Measurements from ENCODE around the gene KIF5A. TPM values are rescaled to one million over a fixed set of nuclear protein-coding genes. Genes with fewer than 3 reads are reported as not detected.

KIF5A gene
- total RNA-seq, 4 donors from 2014 or later: 0.15 to 0.22 (median 0.19) TPM; not detected in 1

GRCh38 chr12:57533108-57533507, 16.7 kb upstream of the KIF5A start:
- no peak for DNase-seq
- H3K27me3 ChIP-seq: no peaks in the 10 kb centered on the region
- H3K9me3 ChIP-seq: no peaks in the 10 kb centered on the region
- peaks cover 20 to 98% (median 65%) of the 10 kb centered on the region in 3 donors for H3K36me3 ChIP-seq
- intact Hi-C loops (cut with DNase I): no loop called here
- H3K4me1 ChIP-seq: no peaks in the 10 kb centered on the region
- H3K4me3 ChIP-seq: no peak overlapping the region
- H3K27ac ChIP-seq: no peak overlapping the region
- TF ChIP-seq CTCF (IDR thresholded peaks at IDR 0.05): no peak
- no peak for TF ChIP-seq POLR2A (IDR thresholded peaks at IDR 0.05)
- WGBS, 2 donors: 90 to 92% methylated on average over 4 to 8 of the region's 8 CpGs

- Histone ChIP-seq H3K4me1 (no peaks in the 10 kb centered on the region), H3K9me3 (no peaks in the 10 kb centered on the region), H3K36me3 (peaks cover 16 to 98% (median 65%) of the 10 kb centered on the region in 3 donors), H3K27me3 (no peaks in the 10 kb centered on the region), H3K27ac (no peak overlapping the region), H3K4me3 (no peak overlapping the region)
- TF ChIP-seq POLR2A (IDR thresholded peaks at IDR 0.05) (no peak), CTCF (IDR thresholded peaks at IDR 0.05) (no peak)
- 89 to 91% methylated on average over 2 to 5 of the region's 5 CpGs for WGBS, 2 donors
- no peak for DNase-seq
- intact Hi-C loops (cut with DNase I): no loop called here
Observed at GRCh38 chr12:57534250-57534649, 15.6 kb upstream of the KIF5A start.

- 90 to 98% methylated on average over 3 of the region's 3 CpGs for WGBS, 2 donors
- intact Hi-C loops (cut with DNase I): no loop called here
- Histone ChIP-seq H3K27me3 (no peaks in the 10 kb centered on the region), H3K4me1 (no peaks in the 10 kb centered on the region), H3K27ac (no peak overlapping the region), H3K4me3 (no peak overlapping the region), H3K36me3 (peaks cover 16 to 98% (median 67%) of the 10 kb centered on the region in 3 donors), H3K9me3 (no peaks in the 10 kb centered on the region)
- no peak for DNase-seq
- TF ChIP-seq CTCF (IDR thresholded peaks at IDR 0.05) (no peak), POLR2A (IDR thresholded peaks at IDR 0.05) (no peak)
Observed at GRCh38 chr12:57534991-57535543, 14.8 kb upstream of the KIF5A start.

GRCh38 chr12:57535764-57536596, 13.9 kb upstream of the KIF5A start:
- Histone ChIP-seq H3K4me1 (peaks cover 0 to under 1% (median 0%) of the 10 kb centered on the region in 3 donors), H3K27me3 (no peaks in the 10 kb centered on the region), H3K36me3 (peaks cover 16 to 96% (median 60%) of the 10 kb centered on the region in 3 donors), H3K4me3 (no peak overlapping the region), H3K27ac (no peak overlapping the region), H3K9me3 (no peaks in the 10 kb centered on the region)
- DNase-seq: no peak
- intact Hi-C loops (cut with DNase I): no loop called here
- TF ChIP-seq CTCF (IDR thresholded peaks at IDR 0.05) (no peak), POLR2A (IDR thresholded peaks at IDR 0.05) (no peak)
- WGBS, 2 donors: 67 to 80% methylated on average over 4 to 5 of the region's 6 CpGs

GRCh38 chr12:57536597-57536942, 13.3 kb upstream of the KIF5A start:
- no peak for DNase-seq
- intact Hi-C loops (cut with DNase I): no loop called here
- no peak for TF ChIP-seq CTCF (IDR thresholded peaks at IDR 0.05)
- TF ChIP-seq POLR2A (IDR thresholded peaks at IDR 0.05): no peak
- WGBS, 2 donors: 83 to 100% methylated on average over 1 of the region's 1 CpG
- no peak overlapping the region for H3K4me3 ChIP-seq
- no peaks in the 10 kb centered on the region for H3K27me3 ChIP-seq
- H3K36me3 ChIP-seq: peaks cover 16 to 96% (median 54%) of the 10 kb centered on the region in 3 donors
- H3K9me3 ChIP-seq: no peaks in the 10 kb centered on the region
- H3K4me1 ChIP-seq: peaks cover 0 to 7% (median 0%) of the 10 kb centered on the region in 3 donors
- no peak overlapping the region for H3K27ac ChIP-seq
